SU-DHL-6 (cell line): Measurements from ENCODE around the gene ZNF770.

Experiments used
- H2AFZ ChIP-seq: fragments of 200-600 bp; sonication (generic); 2 replicates; pipeline ENCODE4 v1.6.1; 2014; ENCODE audit warnings: low read depth, mild to moderate bottlenecking, moderate library complexity, mixed read lengths, antibody characterized with exemption, low read length; ENCODE audit not compliant: severe bottlenecking
- H3F3A ChIP-seq: fragments of 200-600 bp; shearing (Covaris generic); 2 replicates; pipeline ENCODE4 v1.6.0; 2016; ENCODE audit warnings: antibody characterized with exemption, mild to moderate bottlenecking; ENCODE audit not compliant: insufficient read depth
- H3K27ac ChIP-seq: fragments of 200-600 bp; sonication (generic); 2 replicates; pipeline ENCODE4 v1.5.1; 2016; ENCODE audit warnings: low read depth, mild to moderate bottlenecking, low read length, moderate library complexity, mixed read lengths
- H3K27me3 ChIP-seq: fragments of 200-600 bp; sonication (generic), shearing (Covaris generic); 2 replicates; pipeline ENCODE4 v1.6.0; 2014; ENCODE audit warnings: mild to moderate bottlenecking, low read length
- H3K36me3 ChIP-seq: fragments of 200-600 bp; sonication (generic); 2 replicates; pipeline ENCODE4 v1.6.1; 2014; ENCODE audit warnings: mild to moderate bottlenecking, low read length, mixed read lengths
- H3K4me2 ChIP-seq: fragments of 300-600, 200-600 bp; shearing (Covaris generic), sonication (generic); 2 replicates; pipeline ENCODE4 v1.6.0; 2014; ENCODE audit warnings: low read length, low read depth, mild to moderate bottlenecking; ENCODE audit not compliant: poor library complexity, severe bottlenecking
- H3K4me3 ChIP-seq: fragments of 200-600 bp; sonication (generic); 2 replicates; pipeline ENCODE4 v1.5.1; 2014; ENCODE audit warnings: antibody characterized with exemption, low read length, mild to moderate bottlenecking, mixed read lengths; ENCODE audit not compliant: insufficient read depth, poor library complexity, severe bottlenecking
- H3K79me2 ChIP-seq: fragments of 200-600 bp; sonication (generic); 2 replicates; pipeline ENCODE4 v1.6.1; 2014; ENCODE audit warnings: mild to moderate bottlenecking, low read length, moderate library complexity; ENCODE audit not compliant: insufficient read depth
- H3K9ac ChIP-seq: fragments of 200-600 bp; sonication (generic); 2 replicates; pipeline ENCODE4 v1.7.0; 2014; ENCODE audit warnings: mild to moderate bottlenecking, low read length
- H3K9me2 ChIP-seq: fragments of 200-600 bp; sonication (generic); replicated peaks from 2 replicates; pipeline ENCODE4 v1.6.1; 2014; ENCODE audit warnings: low read length; ENCODE audit not compliant: insufficient read depth
- H3K9me3 ChIP-seq: fragments of 200-600 bp; sonication (generic); 2 replicates; pipeline ENCODE4 v1.6.1; 2014; ENCODE audit warnings: low read length, mixed read lengths; ENCODE audit not compliant: insufficient read depth
- H4K20me1 ChIP-seq: fragments of 200-600 bp; sonication (generic); 2 replicates; pipeline ENCODE4 v1.6.1; 2014; ENCODE audit warnings: low read depth, mild to moderate bottlenecking, antibody characterized with exemption, low read length, moderate library complexity, mixed read lengths
- CTCF ChIP-seq: fragments of 200-600 bp; sonication (generic); IDR thresholded peaks from one replicate; pipeline ENCODE4 v1.5.1; 2017; ENCODE audit warnings: antibody characterized with exemption, mild to moderate bottlenecking, low read length, moderate library complexity; ENCODE audit not compliant: insufficient read depth, poor library complexity, severe bottlenecking
- EZH2phosphoT487 ChIP-seq: fragments of 200-600 bp; sonication (generic), shearing (Covaris generic); conservative IDR thresholded peaks from 2 replicates; pipeline ENCODE4 v1.6.1; 2018; ENCODE audit warnings: mild to moderate bottlenecking, antibody characterized with exemption, low read length, moderate library complexity, mixed read lengths

The ZNF770 gene

GRCh38 chr15:34988027-34988902 lies at the start of gene ZNF770:
Gene ZNF770, minus strand, starts transcription at chr15:34988287. Its CDS starts 4,853 bp downstream, at chr15:34983434.
- peaks cover 8% of the 10 kb centered on the region for H4K20me1 ChIP-seq
- no peak for TF ChIP-seq CTCF
- no peak for TF ChIP-seq EZH2phosphoT487
- no peaks in the 10 kb centered on the region for H3K9me3 ChIP-seq
- H3K36me3 ChIP-seq: peaks cover 8% of the 10 kb centered on the region
- peaks cover 8% of the 10 kb centered on the region; the same call in 1 of the 2 replicates for H3F3A ChIP-seq
- no peaks in the 10 kb centered on the region for H3K9me2 ChIP-seq
- no peaks in the 10 kb centered on the region for H3K27me3 ChIP-seq
- H3K27ac ChIP-seq: peak within 1 kb of the TSS; percentile 67
- peak within 1 kb of the TSS; percentile 86 for H3K4me3 ChIP-seq
- H3K9ac ChIP-seq: peak within 1 kb of the TSS; percentile 93
- peaks cover 45% of the 10 kb centered on the region for H3K79me2 ChIP-seq
- H2AFZ ChIP-seq: peak within 1 kb of the TSS; percentile 95
- peak within 1 kb of the TSS; percentile 96 for H3K4me2 ChIP-seq

- TF ChIP-seq CTCF (no peak), EZH2phosphoT487 (no peak)
- no peak overlapping the region for H3K9ac ChIP-seq
- H4K20me1 ChIP-seq: no peaks in the 10 kb centered on the region
- no peak overlapping the region for H3K27ac ChIP-seq
- H3K79me2 ChIP-seq: no peaks in the 10 kb centered on the region
- H3F3A ChIP-seq: no peaks in the 10 kb centered on the region
- no peaks in the 10 kb centered on the region for H3K27me3 ChIP-seq
- no peak overlapping the region for H3K4me3 ChIP-seq
- no peaks in the 10 kb centered on the region for H3K9me3 ChIP-seq
- no peaks in the 10 kb centered on the region for H3K9me2 ChIP-seq
- no peaks in the 10 kb centered on the region for H3K36me3 ChIP-seq
- H3K4me2 ChIP-seq: no peak overlapping the region
- no peak overlapping the region for H2AFZ ChIP-seq
Measured at GRCh38 chr15:35028235-35028984, 40.3 kb upstream of the ZNF770 start.

GRCh38 chr15:35023804-35024203 lies 35.7 kb upstream of the ZNF770 start:
- no peaks in the 10 kb centered on the region for H3K27me3 ChIP-seq
- no peak overlapping the region for H2AFZ ChIP-seq
- no peaks in the 10 kb centered on the region for H3F3A ChIP-seq
- H3K27ac ChIP-seq: no peak overlapping the region
- H3K9me3 ChIP-seq: no peaks in the 10 kb centered on the region
- TF ChIP-seq CTCF: no peak
- TF ChIP-seq EZH2phosphoT487: no peak
- H3K9ac ChIP-seq: no peak overlapping the region
- H3K79me2 ChIP-seq: no peaks in the 10 kb centered on the region
- H3K9me2 ChIP-seq: no peaks in the 10 kb centered on the region
- no peaks in the 10 kb centered on the region for H4K20me1 ChIP-seq
- no peaks in the 10 kb centered on the region for H3K36me3 ChIP-seq
- no peak overlapping the region for H3K4me3 ChIP-seq
- no peak overlapping the region for H3K4me2 ChIP-seq
